HEK293T (cell line): ENCODE data around the gene RABGAP1L.

Source experiments
- CTBP1 ChIP-seq: fragments of 450-650 bp; IDR thresholded peaks from 2 replicates; pipeline ENCODE4 v1.6.1; 2016; ENCODE audit warnings: borderline replicate concordance
- HDGF ChIP-seq: fragments of 450-650 bp; IDR thresholded peaks from 2 replicates; pipeline ENCODE4 v1.6.1; 2017; ENCODE audit warnings: antibody characterized with exemption, borderline replicate concordance
- NFRKB ChIP-seq: fragments of 450-650 bp; IDR thresholded peaks from 2 replicates; pipeline ENCODE4 v1.6.1; 2016; ENCODE audit warnings: mild to moderate bottlenecking, moderate library complexity
- SP1 ChIP-seq: fragments of 450-650 bp; IDR thresholded peaks from 2 replicates; pipeline ENCODE4 v1.6.1; 2017
- SUZ12 ChIP-seq: fragments of 450-650 bp; IDR thresholded peaks from 2 replicates; pipeline ENCODE4 v1.6.1; 2016; ENCODE audit warnings: mild to moderate bottlenecking
- ZNF384 ChIP-seq: fragments of 450-650 bp; IDR thresholded peaks from 2 replicates; pipeline ENCODE4 v1.6.1; 2016
- TF ChIP-seq, protein P1 (sequence below): fragments of 450-650 bp; IDR thresholded peaks from 2 replicates; pipeline ENCODE4 v1.6.1; 2016

DNA sequence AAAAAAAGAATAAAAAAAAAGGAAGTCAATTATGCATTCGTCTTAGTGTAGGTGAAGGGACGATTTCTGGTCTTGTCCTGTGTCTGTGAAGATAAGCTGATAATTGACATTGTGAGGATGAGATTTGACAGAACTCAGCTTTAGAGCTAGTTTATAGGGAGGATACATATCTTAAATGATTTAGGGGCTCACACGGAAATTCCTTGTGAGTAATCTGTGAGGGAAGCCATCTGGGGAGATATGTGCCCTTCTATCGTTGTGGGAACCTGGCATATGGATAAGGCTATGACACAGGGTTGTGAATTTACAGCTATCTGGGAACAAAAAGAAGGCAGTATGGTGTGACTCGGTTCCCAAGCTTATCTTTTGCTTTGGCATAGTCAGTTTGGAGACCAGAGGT lies 71.1 kb downstream of the RABGAP1L start:
- TF ChIP-seq SUZ12, result no peak
- TF ChIP-seq, protein P1, sequence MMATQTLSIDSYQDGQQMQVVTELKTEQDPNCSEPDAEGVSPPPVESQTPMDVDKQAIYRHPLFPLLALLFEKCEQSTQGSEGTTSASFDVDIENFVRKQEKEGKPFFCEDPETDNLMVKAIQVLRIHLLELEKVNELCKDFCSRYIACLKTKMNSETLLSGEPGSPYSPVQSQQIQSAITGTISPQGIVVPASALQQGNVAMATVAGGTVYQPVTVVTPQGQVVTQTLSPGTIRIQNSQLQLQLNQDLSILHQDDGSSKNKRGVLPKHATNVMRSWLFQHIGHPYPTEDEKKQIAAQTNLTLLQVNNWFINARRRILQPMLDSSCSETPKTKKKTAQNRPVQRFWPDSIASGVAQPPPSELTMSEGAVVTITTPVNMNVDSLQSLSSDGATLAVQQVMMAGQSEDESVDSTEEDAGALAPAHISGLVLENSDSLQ, result no peak
- no peak for TF ChIP-seq CTBP1
- TF ChIP-seq SP1, result no peak
- no peak for TF ChIP-seq NFRKB
- TF ChIP-seq HDGF, result no peak
- TF ChIP-seq ZNF384, result no peak
